H9 (cell line): ENCODE data around the gene SPINT4. TPM values are rescaled to one million over a fixed set of nuclear protein-coding genes. Genes with fewer than 3 reads are reported as not detected.

Source experiments
- DNase-seq: peaks from one replicate; pipeline ENCODE4 v3.0.0-alpha.2; 2017
- H2AFZ ChIP-seq: one replicate; pipeline ENCODE4 v1.6.1; 2013; ENCODE audit warnings: mild to moderate bottlenecking, low read length, control low read depth, moderate library complexity
- H2AK5ac ChIP-seq: 2 replicates; pipeline ENCODE4 v1.6.1; 2013; ENCODE audit warnings: low read length, control low read depth, mixed read lengths; ENCODE audit not compliant: insufficient read length
- H2BK120ac ChIP-seq: one replicate; pipeline ENCODE4 v1.6.1; 2013; ENCODE audit warnings: low read depth, mild to moderate bottlenecking, low read length, control low read depth, inconsistent platforms; ENCODE audit not compliant: poor library complexity, severe bottlenecking
- H2BK12ac ChIP-seq: 2 replicates; pipeline ENCODE4 v1.6.1; 2013; ENCODE audit warnings: low read length, control low read depth, mixed read lengths, low read depth; ENCODE audit not compliant: insufficient read length
- H2BK15ac ChIP-seq: 2 replicates; pipeline ENCODE4 v1.6.1; 2013; ENCODE audit warnings: low read depth, low read length, control low read depth
- H2BK20ac ChIP-seq: one replicate; pipeline ENCODE4 v1.6.1; 2013; ENCODE audit warnings: low read depth, mild to moderate bottlenecking, low read length, control low read depth, inconsistent platforms; ENCODE audit not compliant: poor library complexity, severe bottlenecking
- H2BK5ac ChIP-seq: 2 replicates; pipeline ENCODE4 v1.6.1; 2013; ENCODE audit warnings: low read length, control low read depth, mixed read lengths; ENCODE audit not compliant: insufficient read length
- H3K14ac ChIP-seq: 2 replicates; pipeline ENCODE4 v1.6.1; 2013; ENCODE audit warnings: low read length, control low read depth; ENCODE audit not compliant: insufficient read depth
- H3K18ac ChIP-seq: 2 replicates; pipeline ENCODE4 v1.6.1; 2013; ENCODE audit warnings: low read depth, mild to moderate bottlenecking, mixed read lengths, low read length, control low read depth; ENCODE audit not compliant: insufficient read length
- H3K23ac ChIP-seq: 2 replicates; pipeline ENCODE4 v1.6.1; 2013; ENCODE audit warnings: low read length, control low read depth, mixed read lengths, low read depth; ENCODE audit not compliant: insufficient read length
- H3K23me2 ChIP-seq: 2 replicates; pipeline ENCODE4 v1.6.1; 2013; ENCODE audit warnings: low read depth, mild to moderate bottlenecking, mixed read lengths, low read length, control low read depth; ENCODE audit not compliant: insufficient read length, poor library complexity, severe bottlenecking
- H3K27ac ChIP-seq: 2 replicates; pipeline ENCODE4 v1.5.1; 2013; ENCODE audit warnings: low read length, control low read depth, mixed read lengths, low read depth; ENCODE audit not compliant: insufficient read length
- H3K27me3 ChIP-seq: 2 replicates; pipeline ENCODE4 v1.6.1; 2013; ENCODE audit warnings: low read length, control low read depth, inconsistent platforms; ENCODE audit not compliant: insufficient read depth
- H3K4ac ChIP-seq: 2 replicates; pipeline ENCODE4 v1.6.1; 2013; ENCODE audit warnings: low read depth, mild to moderate bottlenecking, control low read depth, inconsistent platforms, low read length, moderate library complexity
- H3K4me1 ChIP-seq: 2 replicates; pipeline ENCODE4 v1.6.1; 2013; ENCODE audit warnings: low read length, control low read depth, inconsistent platforms; ENCODE audit not compliant: insufficient read depth
- H3K4me2 ChIP-seq: 2 replicates; pipeline ENCODE4 v1.6.1; 2013; ENCODE audit warnings: low read length, control low read depth, mixed read lengths; ENCODE audit not compliant: insufficient read length, insufficient read depth
- H3K56ac ChIP-seq: 2 replicates; pipeline ENCODE4 v1.6.1; 2013; ENCODE audit warnings: low read depth, mild to moderate bottlenecking, mixed read lengths, low read length, control low read depth; ENCODE audit not compliant: insufficient read length
- H3K79me1 ChIP-seq: 2 replicates; pipeline ENCODE4 v1.6.1; 2013; ENCODE audit warnings: low read depth, mild to moderate bottlenecking, moderate library complexity, low read length, control low read depth, inconsistent platforms; ENCODE audit not compliant: insufficient read depth, poor library complexity, severe bottlenecking
- H3K79me2 ChIP-seq: 2 replicates; pipeline ENCODE4 v1.6.1; 2013; ENCODE audit warnings: low read length, control low read depth, inconsistent platforms; ENCODE audit not compliant: insufficient read depth
- H3K9ac ChIP-seq: 2 replicates; pipeline ENCODE4 v1.6.1; 2013; ENCODE audit warnings: low read length, control low read depth, mixed read lengths; ENCODE audit not compliant: insufficient read length; ENCODE audit errors: extremely low read depth
- H3K9me3 ChIP-seq: one replicate; pipeline ENCODE4 v1.6.1; 2013; ENCODE audit warnings: low read depth, low read length, inconsistent platforms; ENCODE audit not compliant: control insufficient read depth
- H3T11ph ChIP-seq: one replicate; pipeline ENCODE4 v1.6.1; 2013; ENCODE audit warnings: mild to moderate bottlenecking, low read length, control low read depth, inconsistent platforms
- H4K20me1 ChIP-seq: one replicate; pipeline ENCODE4 v1.6.1; 2013; ENCODE audit not compliant: control insufficient read depth, insufficient read length, insufficient read depth
- H4K5ac ChIP-seq: 2 replicates; pipeline ENCODE4 v1.6.1; 2013; ENCODE audit warnings: low read depth, mild to moderate bottlenecking, mixed read lengths, low read length, control low read depth; ENCODE audit not compliant: insufficient read length
- H4K8ac ChIP-seq: replicated peaks from 2 replicates; pipeline ENCODE4 v1.6.1; 2013; ENCODE audit warnings: low read length, control low read depth, mixed read lengths, low read depth; ENCODE audit not compliant: insufficient read length
- H4K91ac ChIP-seq: 2 replicates; pipeline ENCODE4 v1.6.1; 2013; ENCODE audit warnings: low read depth, mild to moderate bottlenecking, moderate library complexity, mixed read lengths, low read length, control low read depth; ENCODE audit not compliant: insufficient read length
- H3K27ac Mint-ChIP-seq, 3 experiments: 2 replicates in 2 of 3; 3 replicates in 1 of 3; pipeline ENCODE4 v1.8.0; 2020 to 2021; ENCODE audit warnings: mixed read lengths in 3 of 3, mild to moderate bottlenecking in 1 of 3, moderate library complexity in 1 of 3
- H3K27me3 Mint-ChIP-seq: 2 replicates; pipeline ENCODE4 v1.8.0; 2021; ENCODE audit warnings: low read depth, mild to moderate bottlenecking, moderate library complexity, mixed read lengths
- H3K36me3 Mint-ChIP-seq, 3 experiments: 2 replicates in 2 of 3; 3 replicates in 1 of 3; pipeline ENCODE4 v1.8.0; 2020 to 2021; ENCODE audit warnings: low read depth in 3 of 3, mixed read lengths in 3 of 3; ENCODE audit not compliant: insufficient read depth in 1 of 3
- H3K4me1 Mint-ChIP-seq, 2 experiments: 2 replicates each; pipeline ENCODE4 v1.8.0; 2020; ENCODE audit warnings: mixed read lengths in 2 of 2
- H3K4me3 Mint-ChIP-seq, 2 experiments: 2 replicates in 1 of 2; 3 replicates in 1 of 2; pipeline ENCODE4 v1.8.0; 2020 to 2021; ENCODE audit warnings: mild to moderate bottlenecking in 2 of 2, mixed read lengths in 2 of 2, moderate library complexity in 1 of 2
- H3K9me3 Mint-ChIP-seq, 2 experiments: 2 replicates in 1 of 2; 3 replicates in 1 of 2; pipeline ENCODE4 v1.8.0; 2020; ENCODE audit warnings: mild to moderate bottlenecking in 2 of 2, mixed read lengths in 2 of 2, moderate library complexity in 1 of 2
- CTCF ChIP-seq: fragments of 200-600 bp; sonication (generic); conservative IDR thresholded peaks from 3 replicates; pipeline ENCODE4 v1.8.0; 2021; ENCODE audit warnings: antibody characterized with exemption, mild to moderate bottlenecking
- WGBS: extraction: QIAGEN DNeasy Blood & Tissue Kit; methylation state at CpG from one replicate; pipeline ENCODE4 v1.1.7; 2013; ENCODE audit warnings: missing lambda C conversion rate, low lambda C conversion rate, mixed read lengths; ENCODE audit not compliant: insufficient read length; ENCODE audit errors: extremely low coverage; 5-methylcytosine and 5-hydroxymethylcytosine counted together
- total RNA-seq: library from RNA; stranded (reverse); gene quantifications from 2 replicates; pipeline ENCODE4 v1.2.1, GENCODE V29; 2021

Gene SPINT4
- total RNA-seq, 1 experiment from 2014 or later, result not detected

GRCh38 chr20:45752746-45753145 lies 30.6 kb downstream of the SPINT4 start:
- no CpG with 5 or more reads among the region's 3 CpGs for WGBS
- no peak for DNase-seq

More at GRCh38 chr20:45752746-45753145, 30.6 kb downstream of the SPINT4 start:
- no peaks in the 10 kb centered on the region; the same call in 1 of the 2 replicates for H3K27me3 Mint-ChIP-seq
- H4K20me1 ChIP-seq, result no peaks in the 10 kb centered on the region
- H3K79me2 ChIP-seq, result no peaks in the 10 kb centered on the region
- H3K56ac ChIP-seq, result no peak overlapping the region
- no peak overlapping the region for H3K18ac ChIP-seq
- no peak overlapping the region for H3K27ac ChIP-seq
- peaks cover 17 to 29% of the 10 kb centered on the region in 2 experiments for H3K9me3 Mint-ChIP-seq
- H2BK120ac ChIP-seq, result no peak overlapping the region
- no peak overlapping the region for H2AFZ ChIP-seq
- no peak overlapping the region for H4K91ac ChIP-seq
- no peak overlapping the region for H2AK5ac ChIP-seq
- H3K4me3 Mint-ChIP-seq, result no peak overlapping the region
- H3T11ph ChIP-seq, result no peak overlapping the region
- no peak overlapping the region for H3K4me2 ChIP-seq
- H3K27ac Mint-ChIP-seq, result no peak overlapping the region
- H3K9me3 ChIP-seq, result no peaks in the 10 kb centered on the region
- no peaks in the 10 kb centered on the region for H3K79me1 ChIP-seq
- H2BK20ac ChIP-seq, result no peak overlapping the region
- no peak overlapping the region for H2BK5ac ChIP-seq
- H3K23ac ChIP-seq, result no peak overlapping the region
- H4K8ac ChIP-seq, result no peak overlapping the region
- H3K27me3 ChIP-seq, result no peaks in the 10 kb centered on the region
- no peaks in the 10 kb centered on the region for H3K4me1 Mint-ChIP-seq
- no peak overlapping the region for H3K4ac ChIP-seq
- H2BK12ac ChIP-seq, result no peak overlapping the region
- H3K14ac ChIP-seq, result no peak overlapping the region
- no peak overlapping the region for H3K9ac ChIP-seq
- no peaks in the 10 kb centered on the region for H3K4me1 ChIP-seq
- H4K5ac ChIP-seq, result no peak overlapping the region
- H3K23me2 ChIP-seq, result no peaks in the 10 kb centered on the region
- H2BK15ac ChIP-seq, result no peak overlapping the region
- H3K36me3 Mint-ChIP-seq, result peaks cover 14 to 25% (median 19%) of the 10 kb centered on the region in 3 experiments
- TF ChIP-seq CTCF, result no peak
